NCI-H187 (cell line): ENCODE data around the gene TBC1D9B.
"Not testable (repeated sequence)": the region's sequence is repeated elsewhere in the genome, so short reads cannot be mapped to it uniquely, and the experiment has no call there.

Experiments
- DNase-seq, 2 experiments: peaks; one replicate each; lab custom pipeline; 2025; lab: John Stamatoyannopoulos, UW

TBC1D9B gene

DNA sequence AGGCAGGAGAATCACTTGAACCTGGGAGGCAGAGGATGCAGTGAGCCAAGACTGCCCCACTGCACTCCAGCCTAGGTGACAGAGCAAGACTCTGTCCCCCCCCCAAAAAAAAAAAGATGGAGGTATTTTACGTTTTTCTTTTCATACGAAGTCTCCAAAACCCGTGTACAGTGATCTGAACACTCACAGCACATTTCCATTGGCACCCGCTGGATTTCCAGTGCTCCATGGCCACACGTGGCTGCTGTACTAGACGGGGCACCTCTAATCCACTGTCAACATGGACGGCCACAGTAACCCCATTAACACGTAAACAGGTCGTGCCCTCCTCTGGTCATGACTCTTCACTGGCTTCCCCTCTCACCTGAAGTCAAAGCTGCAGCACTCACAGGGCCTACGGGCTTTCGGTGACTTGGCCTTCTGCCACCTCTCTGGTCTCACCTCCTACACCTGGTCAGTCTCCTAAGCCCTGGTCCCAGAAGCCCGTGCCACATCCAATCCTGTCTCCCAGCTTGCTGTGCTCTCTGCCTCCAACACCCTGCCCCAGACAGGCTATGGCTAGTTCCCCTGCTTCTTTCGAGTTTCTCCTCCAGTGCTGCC is 22.1 kb downstream of the TBC1D9B start:
- no peak for DNase-seq

DNA sequence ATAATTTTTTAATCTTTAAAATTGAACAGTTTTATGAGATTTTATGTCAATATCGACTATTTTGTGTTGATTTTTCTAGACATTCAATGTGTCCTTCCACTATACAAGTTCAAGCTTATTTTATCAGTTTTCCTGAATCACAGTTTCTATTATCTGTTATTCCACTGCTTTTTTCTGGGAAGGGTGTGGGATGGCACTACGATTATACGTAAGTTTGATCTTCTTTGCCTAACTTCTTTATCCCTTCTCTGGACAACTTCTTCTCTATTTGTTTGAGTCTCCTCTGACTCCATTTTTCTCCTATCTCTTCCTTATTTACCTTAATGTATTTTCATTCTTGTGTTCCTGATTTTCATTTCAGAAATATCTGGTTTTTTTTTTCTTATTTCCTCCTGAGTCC is 24.5 kb downstream of the TBC1D9B start:
- DNase-seq = no peak

DNA sequence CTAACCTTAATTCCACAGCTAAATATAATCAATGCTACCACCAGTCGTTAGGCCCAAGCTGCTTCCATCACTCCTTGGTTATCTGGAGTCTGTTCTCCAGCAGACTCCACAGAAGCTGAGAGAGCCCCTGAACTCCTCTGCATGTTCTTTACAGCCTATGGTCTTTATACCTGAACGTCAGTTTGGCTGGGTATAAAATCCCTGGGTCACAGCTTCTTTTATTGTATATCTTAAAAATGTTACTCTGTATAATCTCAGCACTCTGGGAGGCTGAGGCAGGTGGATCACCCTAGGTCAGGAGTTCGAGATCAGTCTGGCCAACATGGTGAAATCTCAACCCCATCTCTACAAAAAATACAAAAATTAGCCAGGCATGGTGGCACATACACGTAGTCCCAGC is 25.4 kb downstream of the TBC1D9B start:
- no peak for DNase-seq

DNA sequence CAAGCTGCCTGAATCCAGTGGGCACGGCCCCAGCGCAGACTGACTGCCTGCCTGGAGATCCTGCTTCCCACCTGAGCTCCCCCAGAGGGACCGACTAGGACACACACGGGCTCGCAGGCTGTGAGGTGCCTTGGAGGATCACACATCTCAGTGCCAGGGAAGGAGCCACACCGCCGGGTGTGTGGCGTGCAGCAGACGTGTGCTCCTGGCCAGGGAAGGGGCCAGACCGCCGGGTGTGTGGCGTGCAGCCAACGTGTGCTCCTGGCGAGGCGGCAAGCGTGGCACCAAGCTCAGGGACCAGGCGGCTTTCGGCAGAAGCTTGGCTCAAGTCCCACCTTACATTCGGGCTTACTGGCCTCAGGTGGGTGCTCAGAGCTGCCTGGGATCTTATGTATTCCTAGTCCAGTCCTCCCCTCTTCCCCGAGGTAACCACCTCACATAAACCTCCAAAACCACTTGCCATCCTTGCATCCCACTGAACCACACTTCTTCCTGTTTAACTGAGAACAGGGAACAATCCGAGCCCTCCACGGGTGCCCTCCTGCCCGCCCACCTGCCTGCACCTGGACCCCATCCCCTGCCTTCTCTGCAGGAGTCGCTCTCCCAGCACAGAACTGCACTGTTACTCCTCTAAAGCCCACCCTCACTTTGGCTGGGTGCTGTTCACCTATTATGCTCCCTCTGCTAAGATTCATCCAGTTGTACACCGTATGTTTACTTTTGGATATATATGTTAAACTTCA is 26.7 kb downstream of the TBC1D9B start:
- no peak for DNase-seq

DNA sequence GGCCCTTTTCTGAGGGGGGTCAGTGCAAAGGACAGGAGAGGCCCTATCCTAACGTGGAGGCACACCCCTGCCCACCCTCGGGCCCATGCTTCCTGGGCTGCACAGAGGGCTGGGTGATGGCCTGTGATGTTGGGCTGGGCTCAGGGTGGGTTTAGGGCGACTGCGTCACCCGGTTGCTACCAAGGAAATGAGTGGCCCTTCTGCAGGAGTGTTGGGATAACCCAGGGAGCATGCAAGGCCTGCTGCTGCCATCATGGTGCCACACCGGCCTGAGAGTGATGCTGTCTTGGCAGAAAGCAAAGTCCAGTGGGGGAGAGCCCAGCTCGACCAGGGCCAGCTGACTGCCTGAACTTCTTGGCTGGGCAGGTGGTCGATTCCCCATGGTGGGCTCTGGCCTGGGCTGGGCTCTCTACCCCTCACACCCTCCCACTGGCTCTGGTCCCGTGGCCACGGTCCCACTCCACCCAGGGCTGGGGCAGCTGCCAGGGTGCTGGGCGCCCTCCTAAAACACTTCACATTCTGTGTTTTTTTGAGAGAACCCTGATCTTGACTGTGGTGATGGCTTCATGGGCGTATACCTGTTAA is 27.5 kb downstream of the TBC1D9B start:
- DNase-seq = no peak

DNA sequence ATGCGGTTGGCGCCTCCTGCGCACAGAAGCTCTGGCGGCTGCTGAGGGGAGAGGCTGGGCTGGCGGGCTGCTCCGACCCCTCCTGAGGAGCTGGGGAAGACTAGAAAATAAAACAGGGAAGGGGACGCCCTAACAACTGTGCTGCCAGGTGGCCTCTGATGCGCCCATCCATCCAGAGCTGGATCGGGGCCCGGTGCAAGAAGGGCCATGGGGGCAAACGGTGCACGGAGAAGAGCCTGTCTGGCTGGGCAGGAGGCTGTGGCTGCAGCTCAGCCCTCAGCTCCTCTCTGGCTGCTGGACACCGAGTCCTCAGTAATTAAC is 28.0 kb downstream of the TBC1D9B start:
- DNase-seq = no peak

DNA sequence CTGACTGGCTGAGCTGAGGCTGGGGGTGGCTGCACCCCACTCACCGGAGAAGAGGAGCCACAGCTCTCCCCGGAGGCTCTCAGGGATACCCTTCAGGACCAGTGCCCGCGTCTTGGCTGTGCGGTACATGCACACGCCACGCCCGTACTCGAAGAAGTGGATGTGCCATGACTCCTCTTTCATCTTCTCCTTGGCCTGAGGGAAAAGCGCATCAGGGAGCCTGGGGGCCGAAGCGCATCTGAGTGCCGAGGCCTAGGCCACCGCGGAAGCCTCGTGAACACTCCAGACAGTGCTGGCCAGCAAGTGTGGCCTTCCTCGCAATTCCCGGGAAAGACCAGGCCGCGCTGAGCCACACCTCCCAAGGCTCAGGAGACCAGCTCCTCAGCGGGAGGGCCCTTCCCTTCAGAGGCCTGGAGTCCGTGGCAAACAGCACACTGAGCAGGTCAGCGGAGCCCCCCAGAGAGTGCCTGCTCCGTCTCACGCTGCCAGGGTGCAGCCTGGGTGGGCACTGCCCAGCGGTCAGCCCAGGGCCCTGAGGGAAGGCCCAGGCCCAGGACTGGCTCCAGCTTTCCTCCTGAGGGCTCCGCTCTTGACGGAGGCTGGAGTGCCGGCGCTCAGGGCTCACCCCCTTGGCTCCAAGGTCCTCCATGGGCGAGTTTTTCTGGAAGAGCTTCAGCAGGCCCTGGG is 28.6 kb downstream of the TBC1D9B start:
- no peak for DNase-seq

DNA sequence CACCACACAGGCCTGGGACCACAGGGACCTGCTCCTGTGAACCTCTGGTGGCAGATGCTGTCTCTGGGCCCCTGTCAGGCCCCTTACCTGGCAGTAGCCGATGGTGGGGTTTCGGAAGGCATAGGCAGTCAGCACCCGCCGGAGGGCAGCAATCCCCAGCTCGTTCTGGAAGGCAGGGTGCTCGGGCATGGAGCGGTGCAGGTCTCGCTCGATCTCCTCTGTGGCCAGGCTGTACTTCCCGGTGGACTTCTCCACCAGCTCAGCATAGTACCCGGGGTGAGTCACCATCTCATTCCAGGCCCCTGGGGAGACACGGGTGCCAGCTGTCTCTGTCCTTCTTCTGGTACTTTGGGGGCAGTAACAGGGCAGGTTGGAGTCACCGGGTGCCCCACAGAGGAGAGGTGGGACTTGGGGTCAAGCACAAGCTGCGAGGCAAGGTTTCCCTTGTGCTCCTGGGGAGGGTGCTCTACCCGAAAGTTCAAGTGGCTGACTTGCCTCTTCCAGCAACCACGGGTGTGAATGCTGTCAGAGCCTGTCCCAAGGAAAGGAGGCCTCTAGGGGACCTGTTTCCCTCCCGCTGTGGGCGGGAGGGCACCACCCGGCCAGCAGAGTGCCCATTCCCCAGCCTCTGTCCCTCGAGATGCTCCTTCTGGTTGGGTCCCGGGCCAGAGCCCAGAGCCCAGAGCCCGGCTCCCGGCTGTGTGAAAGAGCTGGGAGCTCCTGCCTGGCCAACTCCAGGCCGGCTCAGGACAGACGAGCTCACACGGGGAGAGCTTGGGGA is 29.3 kb downstream of the TBC1D9B start:
- no peak for DNase-seq

DNA sequence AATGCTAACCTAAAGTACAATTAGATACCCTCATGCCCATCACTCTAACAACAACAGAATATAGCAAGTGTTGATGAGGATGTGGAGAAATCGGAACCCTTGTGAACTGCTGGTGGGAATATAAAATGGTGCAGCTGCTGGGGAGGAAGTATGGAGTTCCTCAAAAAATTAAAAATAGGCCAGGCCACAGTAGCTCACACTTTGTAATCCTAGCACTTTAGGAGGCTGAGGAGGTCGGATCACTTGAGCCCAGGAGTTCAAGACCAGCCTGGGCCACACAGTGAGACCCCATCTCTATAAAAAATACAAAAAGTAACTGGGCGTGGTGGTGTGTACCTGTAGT is 31.1 kb downstream of the TBC1D9B start:
- no peak for DNase-seq

DNA sequence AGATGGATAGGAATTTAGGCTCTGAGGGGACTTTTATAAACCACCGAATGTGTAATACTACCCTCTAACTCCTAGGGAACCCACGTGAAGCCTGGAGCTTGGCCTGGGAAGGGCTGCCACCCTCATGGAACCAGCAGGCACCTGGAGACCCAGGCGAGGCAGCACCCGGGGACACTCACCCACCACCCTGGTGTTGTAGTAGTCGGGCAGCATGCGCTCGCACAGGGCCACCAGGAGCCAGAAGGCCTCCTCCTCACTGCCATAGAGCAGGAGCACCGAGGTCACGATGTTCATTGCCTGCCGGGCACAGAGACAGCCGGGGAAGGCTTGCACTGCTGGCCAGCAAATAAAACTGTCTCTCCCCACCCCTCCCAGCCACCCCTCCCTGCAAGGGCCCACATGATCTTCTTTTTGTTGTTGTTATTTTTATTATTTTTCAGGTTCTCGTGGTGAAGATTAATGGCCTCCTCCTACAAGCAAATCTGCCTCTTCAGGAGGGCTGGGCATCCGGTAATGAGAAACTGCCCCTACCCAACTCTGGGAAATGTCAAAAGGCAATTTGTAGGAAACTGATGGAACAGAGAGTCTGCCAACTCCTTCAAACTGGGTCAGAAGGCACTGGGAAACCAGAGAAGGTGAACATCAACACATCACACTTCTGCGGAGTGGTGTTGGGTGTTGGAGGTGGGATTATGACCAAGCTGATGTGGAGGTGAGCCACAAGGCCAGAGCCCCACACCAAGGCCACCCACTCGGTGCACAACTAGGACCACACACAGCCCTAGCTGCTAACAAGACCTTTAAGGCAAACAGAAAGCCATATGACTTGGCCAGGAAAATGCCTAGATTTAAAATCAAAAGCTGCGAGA is 31.7 kb downstream of the TBC1D9B start:
- DNase-seq = no peak

DNA sequence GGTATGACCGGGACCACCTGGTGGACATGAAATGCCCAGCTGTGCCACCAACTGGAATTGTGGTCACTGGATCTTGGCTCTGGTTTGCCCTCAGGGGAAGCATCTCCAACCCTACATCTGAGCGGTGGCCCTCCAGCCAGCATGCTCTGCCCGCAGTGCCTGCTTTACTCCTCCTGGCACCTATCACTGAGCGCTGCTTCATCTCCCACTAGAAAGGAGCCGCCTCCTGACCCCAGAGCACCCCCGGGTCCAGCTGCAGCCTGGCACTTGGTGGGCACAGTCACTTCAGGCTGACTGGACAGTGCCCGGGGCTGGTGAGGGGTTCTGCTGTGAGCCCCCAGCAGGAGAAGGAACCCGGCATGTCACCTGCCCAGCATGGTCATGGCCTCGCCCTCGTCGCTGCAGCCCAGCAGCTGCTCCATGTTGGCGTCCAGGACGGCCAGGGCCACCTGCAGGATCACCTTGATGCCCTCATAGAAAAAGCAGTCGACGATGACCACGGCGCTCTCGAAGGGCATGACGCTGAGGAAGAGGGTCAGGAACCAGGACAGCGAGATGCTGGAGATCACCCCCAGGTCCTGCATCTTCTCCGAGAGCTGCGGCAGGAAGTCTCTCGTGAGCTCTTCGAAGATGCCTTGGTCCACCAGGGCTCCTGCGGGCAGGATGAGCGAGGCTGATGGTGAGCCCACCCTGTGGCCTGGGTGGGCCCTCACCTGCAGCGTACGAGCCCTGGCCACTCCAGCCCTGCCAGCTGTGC is 33.0 kb downstream of the TBC1D9B start:
- no peak for DNase-seq

DNA sequence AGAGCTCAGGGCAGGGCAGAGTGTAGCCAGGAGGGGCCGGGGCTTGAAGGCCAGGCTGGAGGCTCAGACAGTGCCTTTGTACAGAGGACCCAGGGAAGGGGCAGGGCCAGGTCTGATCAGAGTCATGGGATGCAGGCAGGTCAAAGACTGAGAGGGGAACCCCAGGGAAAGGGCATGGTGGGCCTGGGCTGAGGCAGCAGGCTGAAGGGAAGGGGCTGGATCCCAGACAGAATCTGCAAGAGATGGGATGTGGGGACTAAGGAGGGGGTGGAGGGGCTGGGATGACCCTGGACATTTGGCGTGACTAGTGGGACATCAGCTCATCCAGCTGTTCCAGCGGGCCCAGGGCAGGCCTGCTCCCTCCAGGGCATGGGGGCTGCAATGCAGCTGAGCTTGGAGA is 33.6 kb downstream of the TBC1D9B start:
- DNase-seq = no peak

DNA sequence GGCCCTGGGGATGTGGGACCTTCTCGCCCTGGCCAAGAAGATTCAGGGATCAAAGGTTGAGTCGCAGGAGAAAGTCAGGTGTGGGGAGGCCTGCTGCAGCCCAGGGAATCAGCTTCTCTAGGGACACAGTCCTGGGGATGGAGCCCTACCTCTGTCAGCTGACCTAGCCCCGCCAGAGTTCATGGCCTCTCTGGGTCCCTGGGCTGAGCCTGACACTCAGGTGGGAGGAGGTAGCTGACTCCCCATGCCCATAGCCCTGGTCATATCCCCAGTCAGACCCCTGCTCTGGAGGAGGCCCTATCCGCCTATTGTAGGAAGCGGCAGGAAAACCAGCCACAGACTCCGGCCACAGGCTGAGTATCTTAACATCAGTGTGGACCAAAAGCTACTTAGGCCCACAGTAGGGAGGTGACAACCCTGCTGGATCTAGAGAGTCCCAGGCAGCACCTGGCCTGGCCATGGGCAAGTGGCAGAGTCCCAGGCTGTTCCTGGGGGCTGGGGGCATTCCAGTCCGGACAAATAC is 34.0 kb downstream of the TBC1D9B start:
- no peak for DNase-seq

DNA sequence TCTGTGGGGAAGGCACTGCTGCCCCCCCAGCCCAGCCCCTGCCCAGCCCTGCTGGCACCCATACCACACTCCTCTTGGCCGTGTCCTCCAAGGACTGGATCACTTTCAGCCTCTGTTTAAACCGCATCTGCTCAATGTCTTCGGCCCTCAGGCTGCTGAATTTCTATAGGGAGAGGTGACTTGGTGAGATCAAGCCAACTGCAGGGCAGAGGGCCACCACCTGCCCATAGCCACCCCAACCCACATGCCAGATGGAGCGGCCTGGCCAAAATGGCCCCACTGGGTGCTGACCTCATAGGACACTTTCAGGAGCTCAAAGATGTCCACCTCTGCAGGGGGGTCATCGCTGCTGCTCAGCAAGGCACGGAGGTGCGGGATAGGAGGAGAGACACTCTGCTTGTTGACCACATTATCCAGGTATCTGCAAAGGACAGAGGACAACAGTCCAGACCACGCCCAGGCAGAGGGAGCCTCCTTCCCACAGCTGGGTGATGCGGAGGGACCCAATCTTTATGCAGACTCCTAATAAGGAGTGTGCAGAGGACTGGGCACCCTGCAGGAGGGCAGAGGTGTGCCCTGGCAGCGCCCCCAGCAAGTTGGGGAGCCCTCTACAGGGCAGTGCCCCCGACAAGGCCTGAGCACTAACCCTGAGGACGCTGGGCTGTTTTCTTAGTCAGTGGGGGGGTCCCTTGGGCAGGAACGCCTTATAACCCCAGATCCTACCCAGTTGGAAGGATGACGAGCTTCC is 34.7 kb downstream of the TBC1D9B start:
- DNase-seq = no peak

DNA sequence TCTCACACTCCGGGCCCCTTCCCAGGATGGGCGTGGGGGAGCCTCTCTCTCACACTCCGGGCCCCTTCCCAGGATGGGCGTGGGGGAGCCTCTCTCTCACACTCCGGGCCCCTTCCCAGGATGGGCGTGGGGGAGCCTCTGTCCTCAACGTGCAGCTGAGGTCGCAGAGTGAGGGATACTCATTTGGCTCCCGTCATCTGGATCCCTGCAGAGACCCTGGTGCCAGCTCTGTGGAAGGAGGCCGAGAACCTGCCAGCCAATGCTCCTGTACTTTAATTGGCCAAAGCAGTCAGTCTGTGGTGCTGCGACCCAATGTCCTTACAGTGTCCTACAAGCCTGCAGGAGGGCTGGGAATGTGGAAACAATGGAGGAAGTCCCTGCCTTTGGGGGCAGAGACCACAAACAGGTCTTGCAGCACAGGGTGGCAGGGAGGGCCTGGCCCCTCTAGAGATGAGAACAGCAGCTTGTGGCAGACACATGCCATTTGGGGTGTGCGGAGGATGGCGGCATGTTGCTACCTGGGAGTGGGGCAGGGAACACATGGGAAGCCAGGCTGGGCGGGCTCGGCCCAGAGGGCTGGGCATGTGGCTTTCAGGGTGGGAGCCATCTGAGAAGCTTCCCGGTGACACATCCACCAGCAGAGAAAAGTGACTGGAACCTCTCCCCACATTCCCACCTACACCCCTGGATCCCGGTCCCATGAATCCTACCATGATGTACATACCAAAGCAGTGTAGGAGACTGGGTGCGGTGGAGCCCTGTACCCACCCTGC is 35.5 kb downstream of the TBC1D9B start:
- no peak for DNase-seq

DNA sequence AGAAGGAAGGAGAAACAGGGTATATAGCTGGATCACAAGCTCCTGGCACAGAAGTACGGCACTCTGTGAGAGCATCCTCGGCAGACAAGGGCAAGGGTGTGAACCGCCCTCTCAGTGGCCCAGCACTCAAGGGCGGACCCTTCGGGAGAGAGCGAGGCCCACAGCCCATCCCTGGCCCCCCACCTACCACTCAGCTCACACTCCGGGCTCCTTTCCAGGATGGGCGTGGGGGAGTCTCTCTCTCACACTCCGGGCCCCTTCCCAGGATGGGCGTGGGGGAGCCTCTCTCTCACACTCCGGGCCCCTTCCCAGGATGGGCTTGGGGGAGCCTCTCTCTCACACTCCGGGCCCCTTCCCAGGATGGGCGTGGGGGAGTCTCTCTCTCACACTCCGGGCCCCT is 36.2 kb downstream of the TBC1D9B start:
- not testable (repeated sequence) for DNase-seq

DNA sequence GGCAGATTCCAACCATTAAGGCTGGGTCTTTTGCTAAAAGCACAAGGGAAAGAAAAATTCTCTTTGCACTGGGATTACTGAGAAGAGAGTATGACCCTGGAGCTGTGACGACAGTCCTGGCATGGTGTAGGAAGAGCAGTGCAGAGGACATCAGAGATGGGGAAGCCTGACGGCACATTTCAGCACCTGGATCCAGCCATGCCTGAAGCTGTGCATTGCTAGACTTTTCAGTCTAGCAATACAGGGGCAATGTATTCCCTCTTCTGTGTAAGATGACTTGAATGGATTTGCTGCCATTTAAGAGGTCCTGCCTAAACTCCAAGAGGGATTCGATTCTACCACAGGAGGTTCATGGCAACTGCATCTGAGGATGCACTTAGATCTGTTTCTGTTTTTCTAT is 36.7 kb downstream of the TBC1D9B start:
- no peak for DNase-seq

DNA sequence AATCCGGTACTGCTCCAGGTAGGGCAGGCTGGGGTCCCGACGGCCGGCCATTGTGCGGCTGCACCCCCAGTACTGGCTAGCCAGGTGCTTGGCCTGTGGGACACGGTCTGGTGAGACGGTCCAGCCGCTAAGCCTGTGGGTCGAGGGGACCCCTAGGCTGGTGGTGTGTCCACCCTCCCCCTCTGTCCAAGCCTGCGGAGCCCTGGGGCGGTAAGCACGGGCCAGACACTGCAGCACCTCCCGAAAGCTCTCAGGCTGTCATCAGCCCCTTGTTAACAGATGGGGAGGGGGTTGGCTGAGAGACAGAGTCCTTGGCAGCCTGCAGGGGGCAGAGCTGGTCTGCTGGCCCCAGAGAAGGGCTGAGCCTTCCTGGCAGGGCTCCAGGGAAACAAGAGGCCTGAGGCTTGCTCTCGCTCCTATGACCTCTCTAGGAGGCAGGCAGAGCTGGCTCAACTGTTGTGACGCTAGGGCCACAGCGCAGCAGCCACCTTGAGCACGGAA is 37.2 kb downstream of the TBC1D9B start:
- DNase-seq = no peak
